Activated CD8-positive, alpha-beta memory T cell treated with anti-CD3 and anti-CD28 coated beads, Interleukin-2, amount 50 U/mL, for 1 hour (primary cell): Measurements from ENCODE around the gene CPNE2.
"Not testable (repeated sequence)": the region's sequence is repeated elsewhere in the genome, so short reads cannot be mapped to it uniquely, and the experiment has no call there.

Source experiments
- DNase-seq: peaks from one replicate; pipeline ENCODE4 v3.0.0-alpha.2; 2020; ENCODE audit errors: extremely low read depth

CPNE2 gene

GRCh38 chr16:57167538-57167937 lies 75.2 kb downstream of the CPNE2 start:
- no peak for DNase-seq

DNA sequence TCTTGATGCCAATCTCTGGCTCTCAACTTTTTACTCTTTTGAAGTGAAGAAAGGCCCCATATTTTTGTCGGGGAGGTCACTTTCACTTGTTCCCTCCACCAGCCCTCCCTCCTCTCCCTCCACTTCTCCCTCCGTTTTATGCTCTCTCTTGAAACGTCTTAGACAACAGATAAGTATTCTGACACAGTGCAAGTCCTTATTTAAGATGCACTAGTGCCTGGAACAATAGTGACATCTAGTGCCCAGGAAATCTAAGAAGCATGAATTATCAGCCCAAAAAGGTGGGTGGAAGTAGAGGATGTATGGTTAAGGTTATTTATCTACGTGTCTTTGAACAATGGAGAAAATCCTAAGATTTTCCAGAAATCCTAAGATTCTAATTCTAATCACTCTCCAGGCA lies 75.6 kb downstream of the CPNE2 start:
- DNase-seq, result no peak

DNA sequence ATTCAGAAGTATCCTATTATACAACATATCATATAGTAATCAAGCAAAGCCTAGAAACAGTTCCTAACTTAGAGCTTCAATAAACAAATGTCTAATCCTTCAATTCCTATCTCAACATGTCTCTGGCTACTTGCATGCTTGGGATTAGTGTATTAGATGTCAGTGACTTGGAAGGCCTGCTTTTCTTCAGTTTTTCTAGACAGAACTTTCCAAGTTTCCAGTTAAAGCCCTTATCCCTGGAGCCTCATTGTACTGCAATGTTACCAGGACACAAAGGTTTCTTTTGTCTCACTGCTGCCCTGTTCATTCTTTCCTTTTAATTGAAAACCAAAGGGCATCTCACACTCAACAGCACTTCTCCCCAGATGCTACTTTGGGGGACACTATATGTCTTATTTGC lies 76.9 kb downstream of the CPNE2 start:
- DNase-seq, result no peak

DNA sequence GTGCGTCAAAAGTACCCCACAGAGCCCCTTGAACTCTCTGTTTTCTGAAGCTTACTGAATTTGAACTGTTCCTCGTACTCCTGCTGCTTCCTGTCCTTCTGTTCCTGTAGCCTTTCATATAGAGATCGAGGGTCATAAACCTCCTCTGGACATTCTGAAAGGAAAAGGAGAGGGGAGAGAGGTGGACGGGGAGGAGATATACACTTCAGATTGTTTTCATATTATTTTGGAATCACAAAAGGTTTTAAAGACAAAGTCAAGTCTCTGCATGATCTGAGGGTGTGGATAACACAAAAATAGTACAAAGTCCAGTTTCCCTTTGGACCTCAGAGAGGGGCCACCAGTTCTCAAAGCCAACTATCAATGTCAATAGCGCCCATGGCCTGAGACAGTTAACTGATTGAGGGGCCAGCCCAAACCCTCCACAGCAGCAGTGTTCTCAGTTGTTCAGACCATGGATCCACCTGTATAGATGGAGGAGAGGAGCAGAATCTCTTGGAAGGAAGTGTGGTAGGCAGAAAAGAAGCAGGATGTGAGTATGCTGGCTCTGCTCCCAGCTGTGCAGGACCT lies 80.4 kb downstream of the CPNE2 start:
- DNase-seq, result no peak

DNA sequence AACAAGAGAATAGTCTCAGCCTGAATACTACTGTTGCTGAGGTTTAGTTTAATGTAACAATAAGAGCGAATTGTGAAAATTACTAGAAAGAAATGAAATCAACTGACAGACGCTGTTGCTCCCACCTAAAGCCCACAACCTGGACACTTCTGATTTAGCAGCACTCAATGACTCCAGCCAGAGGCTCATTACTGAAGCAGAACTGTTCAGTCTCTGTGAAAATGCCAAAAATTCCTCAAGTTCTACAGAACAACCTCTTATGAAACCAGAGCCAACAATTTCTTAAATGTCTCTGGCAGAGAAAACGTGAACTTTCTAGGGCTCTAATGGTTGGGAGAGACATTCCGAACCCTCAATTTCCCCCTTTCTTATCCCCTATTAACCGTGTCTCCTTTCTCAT lies 83.5 kb downstream of the CPNE2 start:
- DNase-seq, result no peak

GRCh38 chr16:57178196-57178595 lies 85.8 kb downstream of the CPNE2 start:
- DNase-seq, result no peak

GRCh38 chr16:57178793-57179212 lies 86.4 kb downstream of the CPNE2 start:
- no peak for DNase-seq

- no peak for DNase-seq
Measured at GRCh38 chr16:57179215-57179828, 86.9 kb downstream of the CPNE2 start.

- DNase-seq, result no peak
Measured at GRCh38 chr16:57184113-57184512, 91.7 kb downstream of the CPNE2 start.

- no peak for DNase-seq
Measured at GRCh38 chr16:57184887-57185445, 92.6 kb downstream of the CPNE2 start.

- no peak for DNase-seq
Measured at GRCh38 chr16:57185446-57185944, 93.1 kb downstream of the CPNE2 start.

- DNase-seq, result peak; percentile 98
Measured at GRCh38 chr16:57185945-57186871, 93.8 kb downstream of the CPNE2 start, which contains the start of the genes PSME3IP1 and RSPRY1. TSS of gene PSME3IP1 (minus strand) at chr16:57186039. CDS start at chr16:57173854, 12,185 bp downstream. TSS of gene RSPRY1 (plus strand) at chr16:57186329. CDS start at chr16:57204659, 18,330 bp downstream.

- DNase-seq, result no peak
Measured at GRCh38 chr16:57186872-57187854, 94.8 kb downstream of the CPNE2 start.

DNA sequence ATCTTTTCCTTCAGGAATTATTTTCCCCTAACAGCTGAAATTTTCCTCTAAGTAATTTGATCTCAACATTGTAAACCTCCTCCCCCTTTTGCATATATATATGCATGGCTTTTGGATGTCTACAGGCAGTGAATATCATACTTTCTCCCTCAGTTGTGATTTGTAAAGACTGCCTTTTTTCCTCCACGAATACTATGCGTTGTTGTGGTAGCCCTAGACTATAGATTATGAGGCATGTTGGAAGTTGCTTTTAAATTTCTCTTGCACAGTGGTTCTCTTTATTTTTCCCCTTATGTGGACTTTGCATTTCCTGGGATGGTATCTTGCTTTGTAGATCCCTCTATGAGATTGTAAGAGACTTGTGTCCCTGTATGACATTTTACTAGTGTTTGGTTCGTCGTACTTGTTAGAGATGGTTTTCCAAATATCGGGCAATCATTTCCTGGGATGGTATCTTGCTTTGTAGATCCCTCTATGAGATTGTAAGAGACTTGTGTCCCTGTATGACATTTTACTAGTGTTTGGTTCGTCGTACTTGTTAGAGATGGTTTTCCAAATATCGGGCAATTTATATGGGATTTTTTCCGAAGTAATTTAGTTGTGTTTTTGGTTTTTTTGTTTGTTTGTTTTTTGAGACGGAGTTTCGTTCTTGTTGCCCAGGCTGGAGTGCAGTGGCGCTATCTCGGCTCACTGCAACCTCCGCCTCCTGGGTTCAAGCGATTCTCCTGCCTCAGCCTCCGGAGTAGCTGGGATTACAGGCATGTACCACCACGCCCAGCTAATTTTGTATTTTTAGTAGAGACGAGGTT lies 95.7 kb downstream of the CPNE2 start:
- DNase-seq, result not testable (repeated sequence)

- no peak for DNase-seq
Measured at GRCh38 chr16:57188711-57189002, 96.3 kb downstream of the CPNE2 start.

- DNase-seq, result not testable (repeated sequence)
Measured at GRCh38 chr16:57189527-57189926, 97.1 kb downstream of the CPNE2 start.

GRCh38 chr16:57190136-57190535 lies 97.8 kb downstream of the CPNE2 start:
- no peak for DNase-seq

DNA sequence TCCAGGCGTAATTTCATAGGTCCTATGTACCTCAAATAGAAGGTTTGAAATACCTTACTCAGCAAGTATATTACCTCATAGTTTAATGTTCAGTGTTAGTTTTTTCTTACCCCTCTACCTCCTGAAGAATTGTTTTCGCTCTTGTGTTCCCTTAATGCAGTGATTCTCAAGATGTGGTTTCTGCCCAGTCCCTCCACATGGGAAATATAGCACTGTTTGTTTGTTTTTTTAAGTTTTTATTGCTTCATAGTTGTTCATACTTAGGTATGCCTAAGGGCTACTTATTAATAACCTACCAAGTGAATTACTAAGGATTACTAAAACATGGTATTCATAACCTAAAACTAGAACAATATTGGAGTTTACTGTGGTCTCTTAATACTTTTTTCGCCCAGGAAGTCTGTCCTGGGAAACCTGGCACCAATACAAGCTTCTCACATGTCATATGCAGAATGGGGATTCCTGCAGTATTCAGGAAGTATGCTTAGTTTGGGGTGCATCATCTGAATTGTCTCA lies 98.7 kb downstream of the CPNE2 start:
- DNase-seq, result no peak

- DNase-seq, result no peak
Measured at GRCh38 chr16:57192146-57192545, 99.8 kb downstream of the CPNE2 start.
